ENCODE results near the gene WDR86.

WDR86 gene

GRCh38 chr7:151390598-151391357 is 19.1 kb downstream of the WDR86 start:
- DNase-seq = no peak

DNA sequence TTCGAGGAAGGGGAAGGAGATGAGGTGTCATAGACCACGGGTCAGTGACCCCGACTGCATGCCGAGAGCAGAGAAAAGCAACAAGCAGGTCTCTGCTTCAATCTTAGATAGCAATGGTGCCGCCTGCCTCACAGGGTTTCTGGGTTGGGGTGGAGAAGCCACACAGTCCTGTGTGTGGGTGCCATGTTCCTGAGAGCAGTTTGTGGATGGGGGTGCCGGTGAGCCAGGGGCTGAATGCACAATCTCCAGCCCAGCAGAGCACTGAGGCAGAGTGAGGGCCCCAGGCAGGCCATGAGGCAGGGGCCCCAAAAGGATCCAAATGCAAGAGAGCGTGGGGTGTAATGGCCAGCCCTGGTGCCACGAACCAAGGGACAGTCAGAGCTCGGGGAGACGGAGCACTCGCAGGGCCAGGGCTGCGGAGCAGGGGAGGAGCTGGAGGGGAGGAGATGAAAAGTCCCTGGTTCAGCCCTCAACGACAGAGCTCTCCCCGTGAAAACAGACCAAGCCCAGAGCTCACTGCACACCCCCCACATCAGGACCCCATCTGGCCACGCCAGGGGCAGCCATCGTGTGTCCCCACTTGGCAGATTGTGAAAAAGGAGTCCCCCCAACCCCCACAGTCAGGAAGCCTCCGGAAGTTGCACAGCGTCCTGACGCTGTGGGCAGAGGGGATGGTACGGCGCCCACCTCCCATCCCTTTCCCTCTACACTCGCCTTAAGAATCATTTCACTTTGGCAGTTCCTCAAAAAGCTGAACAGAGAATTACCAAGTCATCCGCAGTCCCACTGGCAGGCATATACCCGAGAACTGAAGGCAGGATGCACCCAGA is 19.9 kb downstream of the WDR86 start:
- peak; percentile 25 to 53 (median 42) for DNase-seq

DNA sequence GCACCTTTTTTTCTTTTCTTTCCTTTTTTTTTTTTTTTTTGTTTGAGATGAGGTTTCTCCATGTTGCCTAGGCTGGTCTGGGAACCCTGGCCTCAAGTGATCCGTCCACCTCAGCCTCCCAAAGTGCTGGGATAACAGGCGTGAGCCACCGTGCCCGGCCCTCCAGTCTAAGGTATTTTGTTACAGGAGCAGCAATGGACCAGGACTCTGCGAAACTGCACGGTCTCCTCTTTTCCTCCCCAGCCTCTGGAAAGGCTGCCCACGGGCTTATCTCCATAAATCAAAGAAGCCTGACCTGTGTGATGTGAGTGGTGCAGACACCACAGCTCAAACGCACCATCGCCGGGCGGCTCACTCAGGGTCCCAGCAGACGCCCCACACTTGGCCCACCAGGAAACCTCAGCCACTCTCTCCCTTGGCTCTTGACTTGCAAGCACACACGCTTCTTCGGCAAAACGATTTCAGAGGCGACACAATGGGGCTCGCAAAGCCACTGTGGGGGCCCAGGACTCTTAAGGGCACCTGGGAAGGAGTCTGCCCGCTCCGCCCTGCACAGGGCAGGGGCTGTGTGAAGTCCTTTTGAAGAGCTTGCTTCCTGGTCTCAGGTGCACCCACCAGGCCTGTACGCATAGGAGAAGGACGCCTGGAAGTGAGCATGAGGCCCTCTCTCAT is 20.6 kb downstream of the WDR86 start:
- DNase-seq = no peak

DNA sequence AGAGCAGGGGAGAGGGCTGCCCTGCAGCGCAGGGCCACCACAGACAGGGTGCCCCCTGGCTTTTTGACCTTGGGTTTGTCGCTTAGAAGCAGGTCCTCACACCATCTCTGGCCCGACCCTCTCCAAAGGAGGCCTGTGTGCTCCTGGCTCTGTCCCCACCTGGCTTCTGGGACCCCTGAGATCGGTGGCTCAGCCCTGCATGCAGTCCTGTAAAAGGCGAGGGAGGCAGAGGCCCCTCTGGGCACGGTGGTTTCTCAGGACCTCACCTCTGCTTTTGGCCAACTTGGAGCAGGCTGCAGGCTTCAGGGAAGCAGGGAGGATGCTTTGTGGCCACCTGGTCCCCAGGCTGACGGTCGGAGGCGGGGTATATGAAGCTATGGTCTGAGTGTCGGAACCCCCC is 21.4 kb downstream of the WDR86 start:
- no peak for DNase-seq

- DNase-seq = no peak
Measured at GRCh38 chr7:151388007-151388297, 21.9 kb downstream of the WDR86 start.

GRCh38 chr7:151387161-151388006 is 22.5 kb downstream of the WDR86 start:
- DNase-seq = no peak

DNA sequence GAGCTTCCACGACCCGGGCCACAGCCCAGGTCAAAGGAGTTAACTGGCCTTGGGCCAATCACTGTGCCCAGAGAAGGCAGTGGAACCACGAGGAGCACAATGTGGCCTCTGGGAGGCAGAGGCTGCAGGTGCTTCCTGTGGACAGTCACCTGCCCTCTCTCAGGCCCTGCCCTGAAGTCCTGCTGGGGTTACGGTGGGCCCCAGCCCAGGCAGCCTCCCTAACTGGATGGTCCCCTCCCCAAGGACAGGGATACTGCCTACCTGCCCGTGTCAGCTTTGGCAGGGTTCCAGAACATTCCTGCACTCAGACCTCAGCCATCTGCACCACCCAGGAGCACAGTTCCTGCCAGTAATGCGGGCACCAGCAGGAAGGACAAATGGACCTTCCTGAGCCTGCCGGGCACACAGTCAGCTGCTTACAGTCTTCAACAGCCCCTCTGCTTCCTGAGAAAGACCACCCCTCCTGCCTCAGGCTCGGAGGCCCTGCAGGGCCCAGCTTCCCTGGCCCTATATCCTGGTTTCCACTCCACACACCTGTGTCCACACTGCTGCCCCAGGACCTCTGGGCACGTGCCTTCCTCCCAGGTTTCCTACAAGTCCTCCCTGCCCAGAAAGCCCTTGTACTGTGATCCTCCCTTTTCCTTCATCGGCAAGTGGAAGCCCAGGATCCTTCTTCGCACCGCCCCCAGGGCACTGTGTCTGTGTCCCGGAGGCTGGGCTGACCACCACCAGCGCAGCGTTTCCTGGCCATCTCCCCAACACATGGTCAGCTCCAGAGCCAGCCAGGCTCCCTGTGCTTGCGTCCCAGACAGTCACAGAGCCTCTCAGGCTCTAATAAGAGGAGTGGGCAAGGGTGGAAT is 23.3 kb downstream of the WDR86 start:
- DNase-seq = no peak

DNA sequence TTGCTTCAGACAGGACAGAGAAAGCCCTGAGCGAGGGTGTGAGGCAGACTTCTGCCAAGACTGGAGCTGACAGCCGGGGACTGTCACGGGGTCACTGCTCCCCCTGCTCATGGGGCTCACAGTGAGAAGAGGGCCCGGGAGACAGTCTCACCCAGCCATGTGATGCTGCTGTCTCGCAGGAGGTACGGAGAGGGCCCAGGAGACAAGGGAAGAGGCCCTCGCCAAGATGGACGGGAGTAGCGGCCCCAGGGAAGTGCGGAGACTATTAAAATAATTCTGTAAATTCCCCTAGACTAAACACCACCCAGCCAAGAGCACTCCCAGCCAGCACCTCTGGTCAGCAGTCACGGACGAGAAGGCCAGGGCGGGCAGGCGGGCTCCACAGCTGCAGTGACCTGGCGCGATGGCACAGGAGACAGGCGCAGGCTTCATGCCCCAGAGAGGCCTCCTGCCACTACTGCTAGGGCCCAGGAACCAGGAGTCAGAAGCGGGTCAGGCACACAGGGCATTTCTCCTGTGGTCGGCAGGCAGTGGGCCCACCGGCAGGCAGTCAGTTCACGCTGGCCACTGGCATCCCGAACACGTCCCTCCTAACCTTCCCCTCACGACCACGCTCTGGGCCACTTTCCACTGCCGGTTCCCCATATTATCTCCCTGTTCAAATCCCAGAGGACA is 24.1 kb downstream of the WDR86 start:
- no peak for DNase-seq

DNA sequence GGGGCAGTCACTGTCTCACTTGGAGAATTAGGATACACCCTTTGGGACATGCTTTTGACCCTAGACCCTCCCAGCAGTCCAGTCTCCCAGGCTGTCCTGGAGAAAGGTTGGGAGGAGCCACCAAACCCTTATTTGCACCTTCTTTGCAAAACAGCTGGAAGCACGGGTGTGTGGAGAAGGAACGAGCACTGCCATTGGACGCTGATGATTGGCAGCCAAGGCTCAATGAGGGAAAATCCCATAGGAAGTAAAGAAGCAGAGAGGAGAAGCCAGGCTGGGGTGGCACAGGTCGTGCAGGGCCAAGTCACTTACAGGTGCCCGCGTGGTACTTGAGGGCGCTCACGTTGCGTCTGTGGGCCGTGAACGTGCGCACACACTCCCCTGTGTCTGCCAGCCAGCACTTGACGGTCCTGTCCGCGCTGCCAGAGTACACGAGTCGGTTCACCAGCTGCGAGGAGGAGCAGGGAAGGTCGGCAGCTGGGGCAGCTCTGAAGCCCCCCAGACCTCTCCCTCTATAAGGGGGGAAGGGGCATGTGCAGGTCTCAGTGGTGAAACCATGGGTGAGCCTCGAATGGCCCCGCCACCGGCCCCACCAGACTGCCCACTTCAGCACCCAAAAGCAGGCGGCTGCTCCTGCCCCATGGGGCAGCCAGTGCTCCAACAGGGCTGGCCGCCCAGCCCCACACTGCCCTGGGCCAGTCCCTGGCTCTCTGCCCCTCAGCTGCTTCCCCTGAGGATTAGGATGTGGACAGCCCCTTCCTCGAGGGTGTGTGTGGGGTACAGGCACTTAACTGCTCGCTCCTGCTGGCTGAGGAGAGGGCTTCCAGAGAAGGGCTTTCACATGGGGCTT is 24.8 kb downstream of the WDR86 start:
- DNase-seq = no peak

GRCh38 chr7:151384352-151384697 is 25.5 kb downstream of the WDR86 start:
- no peak for DNase-seq

- no peak for DNase-seq
Measured at GRCh38 chr7:151383638-151384351, 26.0 kb downstream of the WDR86 start.

DNA sequence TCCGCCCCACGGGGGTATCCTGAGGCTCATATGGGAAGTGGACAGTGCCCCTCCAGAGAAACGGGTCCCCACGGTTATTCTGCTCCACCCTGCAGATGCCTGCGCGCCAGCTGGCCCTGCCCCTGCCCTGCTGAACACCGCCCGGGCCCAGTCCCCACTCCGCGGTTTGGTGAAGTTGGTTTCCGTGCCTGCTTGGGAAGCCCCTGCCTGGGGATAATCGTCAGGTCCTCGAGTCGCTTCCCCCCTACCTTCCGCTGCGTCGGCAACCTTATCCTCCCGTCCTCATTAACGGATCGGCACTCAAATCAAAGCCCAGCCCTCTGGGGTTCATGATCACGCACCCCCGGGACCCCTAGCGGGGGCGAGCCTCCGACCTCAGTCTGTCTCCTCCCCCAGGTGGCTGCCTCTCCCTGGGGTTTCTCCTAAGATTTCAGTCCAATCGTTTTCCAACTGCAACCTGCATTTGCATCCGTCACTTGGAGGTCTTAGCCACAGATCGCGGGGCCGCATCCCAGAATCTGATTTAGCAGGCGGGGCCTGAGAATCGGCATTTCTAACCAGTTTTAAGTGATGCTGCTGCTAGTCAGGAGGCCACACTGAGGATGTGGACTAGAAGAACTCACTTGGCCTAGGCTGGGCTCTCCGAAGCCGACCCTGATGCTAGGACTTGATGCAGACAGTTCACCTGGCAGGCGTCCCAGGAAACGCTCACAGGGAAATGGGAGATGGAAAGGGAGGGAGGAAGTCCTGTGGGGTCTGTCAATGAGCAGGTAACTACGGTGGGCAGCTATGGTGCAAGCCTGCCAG is 27.6 kb downstream of the WDR86 start:
- DNase-seq = no peak

DNA sequence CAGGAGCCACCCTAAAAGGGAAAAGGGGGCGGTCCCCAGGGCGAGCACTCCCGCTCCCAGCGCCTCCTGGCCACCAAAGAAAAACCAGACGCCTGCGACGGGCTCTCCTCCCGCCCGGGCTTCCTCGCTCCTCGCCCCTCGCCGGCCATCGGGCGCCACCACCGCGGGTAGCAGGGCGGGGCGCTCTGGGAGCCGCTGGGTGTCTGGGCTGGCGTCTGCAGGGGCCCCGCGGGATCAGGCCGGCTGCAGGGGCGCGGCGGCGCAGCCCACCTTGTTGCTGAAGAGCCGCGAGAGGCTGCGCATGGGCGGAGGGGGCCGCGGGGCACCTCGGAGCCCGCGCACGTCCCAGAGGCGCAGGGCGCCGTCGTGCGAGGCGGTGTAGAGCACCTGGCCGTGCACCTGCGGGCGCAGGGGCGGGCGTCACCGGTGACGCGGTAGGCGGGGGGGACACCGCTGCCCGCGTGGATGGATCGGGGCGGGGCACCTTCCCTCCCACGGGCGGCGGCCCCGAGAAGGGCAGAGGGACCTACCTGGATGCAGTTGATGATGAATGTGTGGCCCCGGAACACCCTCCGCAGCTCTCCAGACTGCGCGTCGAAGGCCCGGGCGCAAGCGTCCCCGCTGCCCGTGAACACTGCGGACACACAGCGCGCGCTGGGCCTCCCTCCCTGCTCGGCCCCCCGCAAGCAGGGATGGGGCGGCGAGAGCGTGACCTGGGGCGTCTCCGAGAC is 28.3 kb downstream of the WDR86 start:
- DNase-seq = peak in 2 of 4 experiments; percentile 24 to 44

GRCh38 chr7:151381098-151381347 is 28.8 kb downstream of the WDR86 start:
- DNase-seq = peak in 2 of 4 experiments; percentile 19 to 35

DNA sequence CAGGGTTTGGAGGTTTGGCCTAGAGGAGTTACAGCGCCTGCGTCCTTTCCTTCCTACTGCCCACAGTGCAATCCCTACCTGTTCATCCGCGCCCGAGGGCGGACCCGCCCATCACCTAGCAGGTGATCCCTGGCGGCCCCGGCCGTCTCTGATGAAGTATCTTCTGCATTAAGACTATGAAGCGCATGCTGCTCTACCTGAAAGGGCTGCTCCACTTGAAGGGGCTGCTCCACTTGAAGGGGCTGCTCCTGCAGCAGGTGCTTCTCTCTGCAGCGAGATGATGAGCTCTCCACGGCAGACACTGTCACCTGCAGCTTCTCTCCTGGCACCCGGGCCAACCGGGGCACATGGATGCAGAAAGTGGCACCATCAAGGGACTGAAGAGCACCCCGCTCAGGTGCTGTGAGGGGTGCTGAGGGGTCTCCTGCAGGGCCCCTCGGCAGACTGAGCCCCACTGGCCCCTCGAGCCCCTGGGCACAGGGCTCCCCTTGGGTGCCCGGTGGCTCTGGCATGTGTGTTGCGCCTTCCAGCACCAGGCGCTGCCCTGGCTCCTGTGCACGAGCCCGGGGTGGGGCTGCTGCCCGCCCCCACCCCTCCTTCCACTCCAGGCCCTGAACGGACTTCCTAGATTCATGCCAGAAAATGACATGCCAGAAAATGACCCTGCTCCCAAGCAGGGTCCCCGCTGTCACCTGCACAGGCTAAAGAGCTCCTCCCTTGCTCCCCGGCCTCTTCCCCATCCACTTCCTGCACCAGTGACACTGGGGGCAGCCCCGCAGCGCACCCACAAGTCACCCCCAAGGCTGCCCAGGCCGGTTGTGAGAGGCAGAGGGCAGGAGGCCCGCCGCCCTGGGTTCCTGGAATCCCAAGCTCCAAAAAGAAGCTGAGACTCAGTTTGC is 29.4 kb downstream of the WDR86 start:
- DNase-seq = no peak

- no peak for DNase-seq
Measured at GRCh38 chr7:151379534-151380198, 30.2 kb downstream of the WDR86 start.

DNA sequence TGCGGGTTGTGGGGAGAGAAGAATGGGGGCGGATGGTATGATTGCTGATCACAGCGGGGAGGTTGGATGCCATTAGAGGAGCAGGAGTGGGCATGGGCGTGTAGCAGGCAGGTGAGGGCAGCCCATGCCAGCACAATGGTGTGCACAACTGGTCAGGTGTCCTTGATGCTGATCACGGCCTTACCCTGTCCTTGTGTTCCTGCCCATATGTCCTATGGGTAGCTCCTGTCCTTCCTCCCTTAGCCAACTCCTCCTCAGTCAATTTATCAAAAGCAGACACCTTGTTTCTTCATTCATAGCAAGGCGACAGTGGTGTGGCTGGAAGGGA is 30.7 kb downstream of the WDR86 start:
- no peak for DNase-seq
